AG10803 (cell line): ENCODE measurements around the gene SUGP2.

Experiments
- DNase-seq: peaks from one replicate; pipeline ENCODE4 v3.0.0; 2010; ENCODE audit warnings: low read depth
- H3K4me3 ChIP-seq: 2 replicates; pipeline ENCODE4 v1.5.1; 2011; ENCODE audit warnings: mild to moderate bottlenecking, low read length, control low read depth
- CTCF ChIP-seq: conservative IDR thresholded peaks from 2 replicates; pipeline ENCODE4 v1.5.1; 2011; ENCODE audit warnings: mild to moderate bottlenecking, low read length, control low read depth, inconsistent platforms

SUGP2 gene

GRCh38 chr19:19074196-19074882, 41.0 kb upstream of the SUGP2 start:
- DNase-seq = no peak
- no peak overlapping the region for H3K4me3 ChIP-seq

GRCh38 chr19:19071897-19072296, 38.6 kb upstream of the SUGP2 start:
- DNase-seq = no peak
- H3K4me3 ChIP-seq = no peak overlapping the region
- no peak for TF ChIP-seq CTCF

More at GRCh38 chr19:19074196-19074882, 41.0 kb upstream of the SUGP2 start:
- TF ChIP-seq CTCF = no peak

GRCh38 chr19:19068659-19069654, 35.6 kb upstream of the SUGP2 start:
- no peak for DNase-seq
- H3K4me3 ChIP-seq = no peak overlapping the region
- no peak for TF ChIP-seq CTCF

- H3K4me3 ChIP-seq = no peak overlapping the region
- DNase-seq = peak; percentile 66
- TF ChIP-seq CTCF = no peak
These were observed 34.2 kb upstream of the SUGP2 start for GRCh38 chr19:19067276-19068072.

GRCh38 chr19:19064811-19065745, 31.8 kb upstream of the SUGP2 start:
- DNase-seq = no peak
- TF ChIP-seq CTCF = no peak
- peak overlapping the region; percentile 84 for H3K4me3 ChIP-seq
